ENCODE data around the gene SH2B2.

DNA sequence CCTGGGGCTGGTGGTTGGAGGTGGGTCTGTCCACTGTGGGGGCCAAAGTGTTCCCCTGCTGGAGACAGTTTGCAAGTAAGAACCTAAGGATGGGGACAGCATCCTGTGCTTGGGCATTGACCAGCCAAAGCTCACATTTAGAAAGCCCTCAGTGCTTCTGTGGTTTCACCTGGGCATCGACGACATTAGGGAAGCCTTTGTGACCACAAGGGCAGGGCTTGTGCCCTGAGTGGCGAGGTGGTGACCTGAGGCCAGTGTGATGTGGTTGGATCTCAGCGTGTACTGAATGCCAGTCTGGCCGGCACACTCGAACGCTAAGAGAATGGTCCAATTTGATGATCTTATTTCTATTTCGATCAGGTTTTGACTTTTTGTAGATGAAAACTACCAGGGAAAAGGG, 32.1 kb upstream of the SH2B2 start:
- TF ChIP-seq POLR2A (IDR thresholded peaks at IDR 0.05) (no peak), POLR2AphosphoS5 (IDR thresholded peaks at IDR 0.05) (no peak)
- TF ChIP-seq, protein P1, sequence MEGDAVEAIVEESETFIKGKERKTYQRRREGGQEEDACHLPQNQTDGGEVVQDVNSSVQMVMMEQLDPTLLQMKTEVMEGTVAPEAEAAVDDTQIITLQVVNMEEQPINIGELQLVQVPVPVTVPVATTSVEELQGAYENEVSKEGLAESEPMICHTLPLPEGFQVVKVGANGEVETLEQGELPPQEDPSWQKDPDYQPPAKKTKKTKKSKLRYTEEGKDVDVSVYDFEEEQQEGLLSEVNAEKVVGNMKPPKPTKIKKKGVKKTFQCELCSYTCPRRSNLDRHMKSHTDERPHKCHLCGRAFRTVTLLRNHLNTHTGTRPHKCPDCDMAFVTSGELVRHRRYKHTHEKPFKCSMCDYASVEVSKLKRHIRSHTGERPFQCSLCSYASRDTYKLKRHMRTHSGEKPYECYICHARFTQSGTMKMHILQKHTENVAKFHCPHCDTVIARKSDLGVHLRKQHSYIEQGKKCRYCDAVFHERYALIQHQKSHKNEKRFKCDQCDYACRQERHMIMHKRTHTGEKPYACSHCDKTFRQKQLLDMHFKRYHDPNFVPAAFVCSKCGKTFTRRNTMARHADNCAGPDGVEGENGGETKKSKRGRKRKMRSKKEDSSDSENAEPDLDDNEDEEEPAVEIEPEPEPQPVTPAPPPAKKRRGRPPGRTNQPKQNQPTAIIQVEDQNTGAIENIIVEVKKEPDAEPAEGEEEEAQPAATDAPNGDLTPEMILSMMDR (IDR thresholded peaks at IDR 0.05): no peak
